DOHH2 (cell line): ENCODE measurements around the gene ERN1.

Experiments used
- H3F3A ChIP-seq: fragments of 200-600 bp; sonication (generic), shearing (Covaris generic); 2 replicates; pipeline ENCODE4 v1.6.0; 2016; ENCODE audit warnings: antibody characterized with exemption, mild to moderate bottlenecking; ENCODE audit not compliant: control insufficient read depth, insufficient read depth
- H3K27ac ChIP-seq: fragments of 200-600 bp; sonication (generic); 2 replicates; pipeline ENCODE4 v1.5.1; 2014; ENCODE audit warnings: low read depth, mild to moderate bottlenecking, low read length, moderate library complexity
- H3K27me3 ChIP-seq: fragments of 200-600 bp; sonication (generic); 2 replicates; pipeline ENCODE4 v1.6.1; 2014; ENCODE audit warnings: mild to moderate bottlenecking, low read length, mixed read lengths; ENCODE audit not compliant: control insufficient read depth
- H3K36me3 ChIP-seq: fragments of 200-600 bp; sonication (generic); 2 replicates; pipeline ENCODE4 v1.6.1; 2014; ENCODE audit warnings: mild to moderate bottlenecking, low read length, moderate library complexity, mixed read lengths; ENCODE audit not compliant: control insufficient read depth
- H3K4me1 ChIP-seq: fragments of 200-600 bp; sonication (generic); 2 replicates; pipeline ENCODE4 v1.6.1; 2014; ENCODE audit warnings: mild to moderate bottlenecking, low read length, mixed read lengths; ENCODE audit not compliant: control insufficient read depth
- H3K4me2 ChIP-seq: fragments of 200-600 bp; sonication (generic); 2 replicates; pipeline ENCODE4 v1.6.0; 2014; ENCODE audit warnings: mild to moderate bottlenecking, low read length, moderate library complexity
- H3K4me3 ChIP-seq: fragments of 200-600 bp; sonication (generic); 2 replicates; pipeline ENCODE4 v1.5.1; 2014; ENCODE audit warnings: mild to moderate bottlenecking, low read length, mixed read lengths
- H3K79me2 ChIP-seq: fragments of 200-600 bp; sonication (generic); 2 replicates; pipeline ENCODE4 v1.6.1; 2014; ENCODE audit warnings: mild to moderate bottlenecking, low read length, mixed read lengths; ENCODE audit not compliant: control insufficient read depth
- H3K9me2 ChIP-seq: fragments of 200-600 bp; sonication (generic); replicated peaks from 2 replicates; pipeline ENCODE4 v1.6.1; 2014; ENCODE audit warnings: mild to moderate bottlenecking, low read length, mixed read lengths; ENCODE audit not compliant: control insufficient read depth
- H3K9me3 ChIP-seq: fragments of 200-600 bp; sonication (generic); 2 replicates; pipeline ENCODE4 v1.6.1; 2014; ENCODE audit warnings: antibody characterized with exemption, low read length, mixed read lengths; ENCODE audit not compliant: control insufficient read depth, insufficient read depth
- H4K20me1 ChIP-seq: fragments of 200-600 bp; sonication (generic); 2 replicates; pipeline ENCODE4 v1.6.0; 2014; ENCODE audit warnings: low read depth, mild to moderate bottlenecking, antibody characterized with exemption, low read length, moderate library complexity; ENCODE audit not compliant: control insufficient read depth, insufficient read depth
- CTCF ChIP-seq: fragments of 200-600 bp; sonication (generic); IDR thresholded peaks from one replicate; pipeline ENCODE4 v1.5.1; 2014; ENCODE audit warnings: antibody characterized with exemption, mild to moderate bottlenecking, low read depth, low read length; ENCODE audit not compliant: poor library complexity, severe bottlenecking
- EZH2phosphoT487 ChIP-seq: fragments of 200-600 bp; sonication (generic); IDR thresholded peaks from 2 replicates; pipeline ENCODE4 v1.6.1; 2017; ENCODE audit warnings: borderline replicate concordance, mild to moderate bottlenecking, antibody characterized with exemption, low read length, moderate library complexity, mixed read lengths

Gene ERN1

GRCh38 chr17:63998721-63999679 lies 130.9 kb downstream of the ERN1 start:
- H4K20me1 ChIP-seq: no peaks in the 10 kb centered on the region
- peak overlapping the region; percentile 91 for H3K4me2 ChIP-seq
- TF ChIP-seq EZH2phosphoT487 (no peak), CTCF (no peak)
- H3F3A ChIP-seq: no peaks in the 10 kb centered on the region
- peak overlapping the region; percentile 78 for H3K4me3 ChIP-seq
- H3K79me2 ChIP-seq: no peaks in the 10 kb centered on the region
- H3K27ac ChIP-seq: no peak overlapping the region
- no peaks in the 10 kb centered on the region for H3K9me3 ChIP-seq
- peaks cover 6% of the 10 kb centered on the region; the same call in 1 of the 2 replicates for H3K36me3 ChIP-seq
- H3K27me3 ChIP-seq: peaks cover 46% of the 10 kb centered on the region
- no peaks in the 10 kb centered on the region for H3K9me2 ChIP-seq
- peaks cover 19% of the 10 kb centered on the region for H3K4me1 ChIP-seq

- no peaks in the 10 kb centered on the region for H3F3A ChIP-seq
Observed at GRCh38 chr17:63998050-63998720, 131.8 kb downstream of the ERN1 start, which contains the start of gene PRR29. TSS of gene PRR29 (plus strand) at chr17:63998351. CDS start at chr17:63998365, 14 bp downstream.

GRCh38 chr17:63997341-63998048 lies 132.4 kb downstream of the ERN1 start:
- Histone ChIP-seq H3K9me2 (no peaks in the 10 kb centered on the region), H3K79me2 (no peaks in the 10 kb centered on the region), H3K4me2 (peak overlapping the region; percentile 91), H3K36me3 (no peaks in the 10 kb centered on the region; the same call in 1 of the 2 replicates), H3K4me3 (peak overlapping the region; percentile 78), H3K27me3 (peaks cover 54% of the 10 kb centered on the region), H3K4me1 (peaks cover 19% of the 10 kb centered on the region), H3K9me3 (no peaks in the 10 kb centered on the region), H4K20me1 (no peaks in the 10 kb centered on the region), H3K27ac (no peak overlapping the region), H3F3A (no peaks in the 10 kb centered on the region)
- TF ChIP-seq CTCF (no peak), EZH2phosphoT487 (no peak)

More at GRCh38 chr17:63998050-63998720, 131.8 kb downstream of the ERN1 start, which contains the start of gene PRR29:
- Histone ChIP-seq H3K27ac (no peak within 1 kb of the TSS), H4K20me1 (no peaks in the 10 kb centered on the region), H3K4me1 (peaks cover 19% of the 10 kb centered on the region), H3K9me2 (no peaks in the 10 kb centered on the region), H3K4me3 (peak within 1 kb of the TSS; percentile 78), H3K27me3 (peaks cover 51% of the 10 kb centered on the region), H3K9me3 (no peaks in the 10 kb centered on the region), H3K36me3 (peaks cover 1% of the 10 kb centered on the region; the same call in 1 of the 2 replicates), H3K4me2 (peak within 1 kb of the TSS; percentile 91), H3K79me2 (no peaks in the 10 kb centered on the region)
- no peak for TF ChIP-seq CTCF
- no peak for TF ChIP-seq EZH2phosphoT487
